NB4 (cell line): ENCODE measurements around the gene C9orf78.
"Not testable (repeated sequence)": the region's sequence is repeated elsewhere in the genome, so short reads cannot be mapped to it uniquely, and the experiment has no call there.

Experiments
- DNase-seq: peaks from one replicate; pipeline ENCODE4 v3.0.0; 2010; ENCODE audit warnings: low read depth
- H3K4me3 ChIP-seq: one replicate; pipeline ENCODE4 v1.5.1; 2011; ENCODE audit warnings: mild to moderate bottlenecking, low read depth, low read length, moderate library complexity
- CTCF ChIP-seq: IDR thresholded peaks from one replicate; pipeline ENCODE4 v1.5.1; 2012; ENCODE audit warnings: low read depth, low read length
- MAX ChIP-seq: IDR thresholded peaks from 2 replicates; pipeline ENCODE4 v1.6.1; 2011; ENCODE audit warnings: low read depth, low read length
- MYC ChIP-seq: IDR thresholded peaks from 2 replicates; pipeline ENCODE4 v1.6.1; 2011; ENCODE audit warnings: low read depth, low read length
- POLR2A ChIP-seq: IDR thresholded peaks from 2 replicates; pipeline ENCODE4 v1.6.1; 2011; ENCODE audit warnings: mild to moderate bottlenecking; ENCODE audit not compliant: insufficient read length; ENCODE audit errors: extremely low read depth

C9orf78 gene

GRCh38 chr9:129806061-129806460 lies 29.0 kb downstream of the C9orf78 start:
- peak; percentile 42 for DNase-seq
- TF ChIP-seq CTCF (no peak), POLR2A (no peak), MAX (no peak), MYC (no peak)
- H3K4me3 ChIP-seq = no peak overlapping the region

GRCh38 chr9:129803676-129804060 lies 31.4 kb downstream of the C9orf78 start:
- peak overlapping the region; percentile 61 for H3K4me3 ChIP-seq
- peak; percentile 48 for DNase-seq
- TF ChIP-seq CTCF (no peak), POLR2A (no peak), MAX (no peak)

- peak within 1 kb of the TSS; percentile 61 for H3K4me3 ChIP-seq
- peak; percentile 95 for DNase-seq
- TF ChIP-seq POLR2A (peak; percentile 78), CTCF (no peak)
Observed at GRCh38 chr9:129802833-129803675, 32.0 kb downstream of the C9orf78 start, which contains the start of gene TOR1B. Gene TOR1B (plus strand): TSS chr9:129803184. CDS start chr9:129803213, 29 bp downstream.

GRCh38 chr9:129801504-129801903 lies 33.6 kb downstream of the C9orf78 start:
- no peak overlapping the region for H3K4me3 ChIP-seq
- TF ChIP-seq CTCF (no peak), MYC (no peak), MAX (no peak), POLR2A (no peak)
- no peak for DNase-seq

GRCh38 chr9:129798973-129799372 lies 36.1 kb downstream of the C9orf78 start:
- no peak for DNase-seq
- no peak for TF ChIP-seq MAX
- no peak for TF ChIP-seq MYC
- TF ChIP-seq CTCF = no peak
- TF ChIP-seq POLR2A = no peak
- no peak overlapping the region for H3K4me3 ChIP-seq

GRCh38 chr9:129796029-129796428 lies 39.0 kb downstream of the C9orf78 start:
- not testable (repeated sequence) for DNase-seq, H3K4me3 ChIP-seq
